Stomach (tissue), 4 donors: Measurements from ENCODE around the gene ACCS.

ENCODE experiments used
- CTCF ChIP-seq, 7 experiments: fragments of 450-650 bp in 4 of 7; fragments of 200-600 bp in 3 of 7; sonication (generic) in 3 of 7; IDR thresholded peaks; one replicate each; pipeline ENCODE4 v1.5.1; 2016 to 2019; ENCODE audit warnings: antibody characterized with exemption in 7 of 7, control low read depth in 2 of 7, mild to moderate bottlenecking in 1 of 7
- EP300 ChIP-seq: sonication (generic); formaldehyde crosslinking; IDR thresholded peaks from one replicate; pipeline ENCODE4 v1.6.1; 2017; ENCODE audit warnings: antibody characterized with exemption
- POLR2A ChIP-seq, 4 donors: fragments of 450-650 bp; IDR thresholded peaks; one replicate each; pipeline ENCODE4 v1.6.1; 2016; ENCODE audit warnings: antibody characterized with exemption in 4 of 4, control low read depth in 2 of 4, mild to moderate bottlenecking in 1 of 4, moderate library complexity in 1 of 4
- POLR2AphosphoS5 ChIP-seq, 3 donors: sonication (generic); formaldehyde crosslinking; IDR thresholded peaks; one replicate each; pipeline ENCODE4 v1.6.1; 2016; ENCODE audit warnings: antibody characterized with exemption in 3 of 3

DNA sequence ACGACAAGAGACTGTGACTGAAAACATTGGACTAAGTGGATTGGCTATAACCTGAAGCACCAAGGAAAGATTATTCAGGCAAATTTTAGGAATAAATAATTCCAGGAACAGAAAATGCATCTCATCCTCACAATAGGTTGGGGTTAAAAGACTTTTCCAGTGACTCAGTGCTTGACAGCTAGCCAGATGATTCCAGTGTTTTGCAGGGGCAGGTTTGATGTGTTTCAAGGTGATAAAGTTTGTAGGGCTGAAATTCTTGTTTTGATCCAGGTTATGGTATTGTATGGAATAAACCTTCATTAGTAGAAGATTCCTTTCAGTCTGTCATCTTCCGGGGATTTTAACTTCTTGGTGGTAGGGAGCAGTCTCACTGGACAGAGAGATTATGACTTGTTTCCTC, 31.8 kb downstream of the ACCS start:
- TF ChIP-seq EP300 (no peak), CTCF (IDR thresholded peaks at IDR 0.05) (no peak), POLR2AphosphoS5 (IDR thresholded peaks at IDR 0.05) (no peak), POLR2A (IDR thresholded peaks at IDR 0.05) (no peak)
